Stimulated activated CD8-positive, alpha-beta memory T cell treated with anti-CD3 and anti-CD28 coated beads, Interleukin-15, amount 100 ng/mL, for 48 hours (primary cell): Measurements from ENCODE around the gene LRRC42.
"Not testable (repeated sequence)": the region's sequence is repeated elsewhere in the genome, so short reads cannot be mapped to it uniquely, and the experiment has no call there.

Source experiments
- DNase-seq, 2 donors: peaks; one replicate each; pipeline ENCODE4 v3.0.0-alpha.2; 2020; ENCODE audit warnings: low read depth in 2 of 2

LRRC42 gene

GRCh38 chr1:53967409-53968124, 21.4 kb downstream of the LRRC42 start:
- DNase-seq, result no peak

- DNase-seq, result no peak
Measured at GRCh38 chr1:53968125-53968513, 22.0 kb downstream of the LRRC42 start.

- DNase-seq, result not testable (repeated sequence)
Measured at GRCh38 chr1:53969323-53969722, 23.2 kb downstream of the LRRC42 start.

- no peak for DNase-seq
Measured at GRCh38 chr1:53971718-53972117, 25.6 kb downstream of the LRRC42 start.

GRCh38 chr1:53975861-53976260, 29.7 kb downstream of the LRRC42 start:
- DNase-seq, result no peak

- no peak for DNase-seq
Measured at GRCh38 chr1:53979712-53980450, 33.7 kb downstream of the LRRC42 start.

- DNase-seq, result no peak
Measured at GRCh38 chr1:53981220-53981619, 35.1 kb downstream of the LRRC42 start.

GRCh38 chr1:53982034-53982762, 36.0 kb downstream of the LRRC42 start:
- DNase-seq, result no peak

GRCh38 chr1:53982763-53983104, 36.6 kb downstream of the LRRC42 start:
- DNase-seq, result no peak

- DNase-seq, result no peak
Measured at GRCh38 chr1:53984726-53985125, 38.6 kb downstream of the LRRC42 start.

- DNase-seq, result no peak
Measured at GRCh38 chr1:53986458-53986857, 40.3 kb downstream of the LRRC42 start.

GRCh38 chr1:53987880-53988279, 41.7 kb downstream of the LRRC42 start:
- no peak for DNase-seq

GRCh38 chr1:53992085-53992874, 46.1 kb downstream of the LRRC42 start:
- no peak for DNase-seq

GRCh38 chr1:53994516-53994915, 48.4 kb downstream of the LRRC42 start:
- DNase-seq, result not testable (repeated sequence)

- no peak for DNase-seq
Measured at GRCh38 chr1:53995683-53996082, 49.5 kb downstream of the LRRC42 start.

GRCh38 chr1:53998223-53998622, 52.1 kb downstream of the LRRC42 start:
- no peak for DNase-seq

- no peak for DNase-seq
Measured at GRCh38 chr1:53999920-54000319, 53.8 kb downstream of the LRRC42 start.

- no peak for DNase-seq
Measured at GRCh38 chr1:54001591-54001990, 55.4 kb downstream of the LRRC42 start.

- no peak for DNase-seq
Measured at GRCh38 chr1:54002544-54003248, 56.5 kb downstream of the LRRC42 start.

- no peak for DNase-seq
Measured at GRCh38 chr1:54003249-54003646, 57.1 kb downstream of the LRRC42 start.

- DNase-seq, result not testable (repeated sequence)
Measured at GRCh38 chr1:54003750-54004480, 57.8 kb downstream of the LRRC42 start.
